HG03039 (cell line): ENCODE measurements around the gene GATAD2A.

Experiments used
- ATAC-seq: cut with Tn5 transposase; IDR thresholded peaks from one replicate; pipeline ENCODE4 v1.9.1; 2021; ENCODE audit warnings: mild to moderate bottlenecking, moderate library complexity; ENCODE audit not compliant: unreplicated experiment

Gene GATAD2A

DNA sequence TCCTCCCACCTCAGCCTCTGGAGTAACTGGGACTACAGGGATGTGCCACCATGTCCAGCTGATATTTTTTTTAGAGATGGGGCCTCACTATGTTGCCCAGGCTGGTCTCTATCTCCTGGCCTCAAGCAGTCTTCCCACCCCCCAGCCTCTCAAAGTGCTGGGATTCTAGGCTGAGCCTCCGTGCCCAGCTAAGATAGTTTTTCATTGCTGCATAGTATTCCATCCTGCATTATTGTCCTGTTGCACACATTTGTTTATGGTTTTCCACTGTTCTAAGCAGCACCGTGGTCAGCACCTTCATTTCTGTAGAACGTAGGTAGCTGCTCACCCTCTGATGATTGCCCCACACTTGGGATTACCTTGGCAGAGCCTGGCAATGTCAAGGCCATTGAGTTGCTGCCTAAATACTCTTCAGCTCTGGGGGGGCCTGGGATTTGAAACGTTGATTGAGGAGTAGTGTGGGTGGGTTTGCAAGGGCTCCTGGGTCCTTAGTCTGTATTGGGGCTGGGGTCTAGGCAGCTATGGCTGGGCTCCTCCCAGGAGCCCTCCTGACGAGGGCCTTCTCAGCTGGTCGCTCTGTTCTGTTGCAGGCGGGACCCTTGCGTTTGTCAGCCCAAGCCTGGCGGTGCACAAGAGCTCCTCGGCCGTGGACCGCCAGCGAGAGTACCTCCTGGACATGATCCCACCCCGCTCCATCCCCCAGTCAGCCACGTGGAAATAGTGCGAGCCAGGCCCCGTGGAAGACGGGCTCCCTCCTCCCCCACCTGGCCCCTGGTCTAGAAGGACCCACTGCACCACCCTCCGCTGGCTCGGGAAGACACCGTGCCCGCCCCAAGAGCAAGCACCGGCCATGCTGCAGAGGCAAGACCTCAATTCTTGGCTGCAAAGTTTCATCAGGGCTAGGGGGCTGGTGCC lies 99.5 kb downstream of the GATAD2A start:
- ATAC-seq: no peak

DNA sequence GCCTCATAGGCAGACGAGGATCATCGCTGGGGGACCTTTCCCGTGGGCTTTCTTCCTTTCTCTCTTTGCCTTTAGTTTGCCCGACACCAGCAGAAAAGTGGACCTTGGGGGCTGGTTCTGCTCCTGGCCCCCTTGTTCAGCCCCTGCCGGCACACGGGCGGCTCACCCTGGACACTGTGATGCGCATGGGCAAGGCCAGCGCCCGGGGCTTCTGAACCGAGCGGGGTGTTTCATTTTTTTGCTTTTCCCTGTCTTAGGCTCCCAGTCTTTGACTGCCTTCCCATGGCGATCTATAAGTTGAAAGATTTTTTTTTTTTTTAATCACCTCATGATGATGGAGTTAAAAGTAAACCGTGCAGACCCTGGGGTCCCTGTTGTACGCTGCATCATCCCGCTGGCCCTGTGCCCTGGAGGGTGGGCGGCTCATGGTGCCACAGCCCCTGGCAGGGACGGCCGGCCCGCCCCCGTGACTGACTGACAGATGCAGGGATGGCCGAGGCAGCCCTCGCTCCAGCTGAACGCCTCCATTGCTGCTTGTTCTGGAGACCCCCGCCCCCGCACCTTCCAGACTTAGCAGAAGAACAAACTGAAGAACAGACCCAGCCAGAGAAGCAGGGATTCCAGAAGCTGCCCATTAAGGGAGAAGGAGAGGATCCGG lies 100.3 kb downstream of the GATAD2A start:
- ATAC-seq: no peak

DNA sequence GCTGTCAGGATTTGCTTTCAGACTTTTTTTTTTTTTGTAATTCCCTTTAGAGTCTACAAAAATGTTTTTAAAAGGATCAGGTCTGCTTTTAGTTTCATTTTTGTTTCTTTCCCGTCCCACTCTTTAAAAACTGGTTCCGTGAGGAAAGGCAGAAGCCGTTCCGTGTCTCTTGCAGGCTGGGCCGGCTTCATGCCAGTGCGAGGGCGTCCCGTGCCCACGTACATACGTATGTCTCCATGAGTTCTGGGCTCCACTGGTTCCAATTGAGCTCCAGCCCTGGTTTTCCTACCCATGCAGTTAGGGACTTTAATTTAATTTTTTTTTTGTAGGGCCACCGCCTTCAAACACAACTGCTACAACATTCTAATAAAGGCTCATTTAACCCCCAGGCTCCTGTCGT lies 101.1 kb downstream of the GATAD2A start:
- ATAC-seq: no peak

GRCh38 chr19:19507354-19507753 lies 101.9 kb downstream of the GATAD2A start:
- ATAC-seq: no peak

DNA sequence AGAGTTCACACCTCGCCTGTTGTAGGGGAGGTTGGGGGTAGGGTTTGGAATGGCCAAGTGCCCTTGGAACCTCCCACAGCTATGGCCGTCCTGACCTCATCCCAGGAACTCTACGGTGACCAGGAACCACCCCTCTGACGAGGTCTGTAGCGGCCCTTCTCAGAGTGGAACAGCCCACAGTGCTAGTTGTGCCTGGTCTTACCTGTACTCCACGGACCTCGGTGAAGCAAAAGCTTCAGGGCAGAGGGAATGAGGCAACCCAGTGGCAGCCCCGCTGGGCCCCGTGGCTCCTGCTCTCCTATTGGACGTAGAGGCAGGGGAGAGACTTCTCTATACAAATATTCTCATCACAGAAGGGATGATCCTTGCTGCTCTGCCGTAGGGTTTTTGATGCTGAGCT lies 102.7 kb downstream of the GATAD2A start:
- no peak for ATAC-seq

DNA sequence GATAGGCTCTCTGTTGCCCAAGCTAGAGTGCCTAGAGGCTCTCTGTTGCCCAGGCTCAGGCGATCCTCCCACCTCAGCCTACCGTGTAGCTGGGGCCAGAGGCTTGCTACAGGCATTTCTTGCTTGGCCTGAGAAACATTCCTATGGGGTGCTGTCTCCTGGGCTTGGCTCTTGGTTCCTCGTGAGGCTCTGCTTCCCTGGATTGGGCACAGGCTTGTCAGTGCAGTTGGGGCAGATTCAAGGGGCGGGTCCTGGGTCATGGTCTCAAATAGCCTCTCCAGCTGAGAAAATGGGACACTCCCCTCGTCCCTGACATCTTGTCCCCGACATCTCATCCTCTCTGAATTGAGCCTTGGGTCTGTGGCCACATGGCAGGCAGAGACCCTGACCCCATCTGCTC lies 105.0 kb downstream of the GATAD2A start:
- no peak for ATAC-seq

- ATAC-seq: no peak
Observed at GRCh38 chr19:19513682-19514081, 108.2 kb downstream of the GATAD2A start.

GRCh38 chr19:19514215-19514657 lies 108.8 kb downstream of the GATAD2A start:
- ATAC-seq: no peak

DNA sequence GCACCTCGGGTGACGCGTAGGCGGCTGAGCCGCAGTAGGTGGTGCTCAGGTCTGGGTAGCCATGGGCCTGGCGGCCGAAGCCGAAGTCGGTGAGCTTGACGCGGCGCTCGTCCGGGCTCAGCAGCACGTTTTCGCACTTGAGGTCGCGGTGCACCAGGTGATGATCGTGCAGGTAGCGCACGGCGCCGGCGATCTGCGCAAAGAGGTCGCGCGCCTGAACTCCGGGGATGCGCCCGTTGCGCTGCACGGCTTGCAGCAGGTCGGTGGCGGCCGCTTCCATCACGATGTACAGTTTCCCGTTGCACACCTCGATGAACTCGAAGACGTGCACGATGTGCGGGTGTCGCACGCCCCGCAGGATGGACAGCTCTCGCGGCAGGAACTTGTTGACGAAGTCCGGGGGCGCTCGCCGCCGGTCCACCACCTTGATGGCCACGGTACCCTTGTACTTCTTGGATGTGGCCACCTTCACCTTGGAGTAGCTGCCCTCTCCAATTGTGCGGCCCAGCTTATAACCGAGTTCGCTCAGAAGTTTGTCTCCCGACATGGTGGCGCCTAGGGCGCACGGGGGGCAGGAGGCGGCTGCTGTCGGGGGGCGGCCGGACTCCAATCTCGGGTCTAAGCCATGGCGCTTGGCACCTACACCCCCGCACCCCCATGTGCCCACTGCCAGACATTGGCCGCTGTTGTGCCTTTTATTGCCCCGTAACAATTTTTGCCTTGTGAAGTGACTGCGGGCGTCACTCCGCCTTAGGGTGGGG lies 109.6 kb downstream of the GATAD2A start, which contains the start of gene TSSK6:
TSS of gene TSSK6 (minus strand) at position 668 of the 761 bp plus-strand sequence. CDS start at position 547, 121 bp downstream.
- ATAC-seq: no peak

GRCh38 chr19:19515642-19516519 lies 110.4 kb downstream of the GATAD2A start, which contains the start of gene NDUFA13:
TSS of gene NDUFA13 (plus strand) at chr19:19516225. CDS start at chr19:19516239, 14 bp downstream.
- peak; percentile 79 for ATAC-seq

DNA sequence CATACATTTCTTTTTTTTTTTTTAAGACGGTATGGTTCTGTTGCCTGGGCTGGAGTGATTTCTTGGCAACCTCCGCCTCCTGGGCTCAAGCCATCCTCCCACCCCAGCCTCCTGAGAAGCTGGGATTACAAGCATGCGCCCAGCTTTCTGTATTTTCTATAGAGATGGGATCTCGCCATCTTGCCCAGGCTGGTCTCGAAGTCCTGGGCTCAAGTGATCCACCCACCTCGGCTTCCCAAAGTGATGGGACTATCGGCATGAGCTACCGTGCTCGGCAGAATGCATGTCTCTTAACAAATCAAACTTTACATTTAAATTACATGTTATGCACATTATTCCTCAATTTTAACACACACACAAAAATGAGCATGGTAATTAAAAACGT lies 111.8 kb downstream of the GATAD2A start:
- no peak for ATAC-seq

GRCh38 chr19:19520989-19521388 lies 115.5 kb downstream of the GATAD2A start:
- no peak for ATAC-seq

GRCh38 chr19:19523177-19523576 lies 117.7 kb downstream of the GATAD2A start:
- no peak for ATAC-seq

DNA sequence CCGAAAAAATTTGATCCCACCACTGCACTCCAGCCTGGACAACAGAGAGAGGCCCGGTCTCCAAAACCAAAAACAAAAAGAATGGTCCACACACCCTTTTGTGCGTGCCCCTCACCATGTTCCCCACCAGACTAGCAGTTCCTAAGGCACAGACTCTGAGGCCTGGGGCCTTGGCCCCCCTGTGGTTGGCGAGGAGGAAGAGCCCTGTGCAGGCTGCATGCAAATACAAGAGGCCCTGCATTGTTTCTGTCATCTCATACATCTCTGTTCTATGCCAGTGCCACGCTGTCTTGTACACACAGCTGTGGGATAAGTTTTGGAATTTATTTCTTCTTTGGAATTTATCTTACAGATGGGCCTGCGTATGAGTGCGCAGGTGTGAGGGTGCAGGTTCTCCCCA lies 118.6 kb downstream of the GATAD2A start:
- ATAC-seq: no peak

GRCh38 chr19:19525611-19526380 lies 120.3 kb downstream of the GATAD2A start:
- ATAC-seq: no peak

DNA sequence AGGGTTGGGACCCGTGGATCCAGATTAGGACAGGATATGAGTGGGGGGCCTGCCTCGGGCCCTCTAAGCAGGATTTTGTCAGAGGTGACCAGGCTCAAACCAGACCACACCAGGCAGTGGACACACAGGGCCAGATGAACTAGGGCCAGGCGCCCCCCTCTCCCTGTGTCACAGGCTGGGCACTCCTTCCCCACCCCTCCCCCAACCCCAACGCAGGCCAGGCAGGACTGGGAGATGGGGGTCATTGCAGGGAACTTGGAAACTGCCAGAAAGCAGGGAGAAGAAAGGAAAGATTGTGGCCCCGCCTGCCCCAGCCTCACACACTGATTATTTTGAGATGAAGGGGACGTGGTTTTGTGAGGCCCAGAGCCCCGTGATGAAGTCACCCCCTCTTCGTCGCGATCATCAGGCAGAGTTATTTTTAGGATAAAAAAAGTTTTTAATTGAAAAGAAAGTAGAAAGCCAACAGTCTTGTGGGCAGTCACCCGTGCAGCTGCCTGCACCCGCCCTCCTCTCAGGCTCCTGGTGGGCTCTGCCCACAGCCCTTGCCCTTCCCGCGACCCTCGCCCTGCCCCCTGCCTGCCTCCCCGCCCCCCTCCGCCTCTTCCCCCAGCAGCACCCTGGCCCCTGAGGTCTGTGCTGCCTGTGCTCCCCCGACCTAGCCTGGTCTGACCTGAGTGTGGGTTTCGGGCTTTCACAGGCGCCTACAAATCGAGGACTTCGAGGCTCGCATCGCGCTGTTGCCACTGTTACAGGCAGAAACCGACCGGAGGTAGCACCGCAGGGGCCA lies 121.3 kb downstream of the GATAD2A start:
- no peak for ATAC-seq

GRCh38 chr19:19527371-19527656 lies 121.8 kb downstream of the GATAD2A start:
- no peak for ATAC-seq

DNA sequence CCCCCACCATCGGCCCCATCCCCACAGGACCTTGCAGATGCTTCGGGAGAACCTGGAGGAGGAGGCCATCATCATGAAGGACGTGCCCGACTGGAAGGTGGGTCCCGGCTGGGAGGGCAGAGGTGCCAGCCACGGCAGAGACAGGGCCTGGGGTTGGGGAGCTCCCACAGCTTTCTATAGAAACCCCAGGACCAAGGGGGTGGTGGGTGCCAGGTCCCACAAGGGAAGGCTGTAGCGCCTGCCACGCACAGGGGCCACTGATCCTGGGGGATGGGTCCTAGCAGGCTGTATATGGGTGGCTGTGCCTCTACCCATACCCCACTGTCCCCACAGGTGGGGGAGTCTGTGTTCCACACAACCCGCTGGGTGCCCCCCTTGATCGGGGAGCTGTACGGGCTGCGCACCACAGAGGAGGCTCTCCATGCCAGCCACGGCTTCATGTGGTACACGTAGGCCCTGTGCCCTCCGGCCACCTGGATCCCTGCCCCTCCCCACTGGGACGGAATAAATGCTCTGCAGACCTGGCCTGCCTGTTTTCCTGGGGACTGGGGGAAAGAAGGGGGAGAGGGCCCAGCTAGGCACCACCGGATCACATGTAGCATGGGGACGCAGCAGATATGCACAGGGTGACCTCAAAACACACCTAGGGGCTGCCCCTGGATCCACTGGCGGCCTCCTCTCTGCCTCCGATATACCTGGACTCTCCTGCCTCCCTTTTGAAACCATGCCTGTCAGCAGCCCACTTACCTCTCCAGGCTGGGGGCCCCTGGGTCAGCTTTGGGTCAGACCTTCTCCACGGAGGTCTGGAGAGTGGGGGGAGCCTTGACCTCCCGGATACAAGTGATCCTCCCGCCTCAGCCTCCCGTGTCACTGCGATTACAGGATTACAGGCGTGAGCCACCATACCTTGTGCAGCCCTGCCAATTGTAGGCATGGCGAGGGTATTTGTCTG lies 122.5 kb downstream of the GATAD2A start:
- no peak for ATAC-seq
